AG09309 (cell line): ENCODE measurements around the gene CHCHD6.

Source experiments
- DNase-seq: peaks from one replicate; pipeline ENCODE4 v3.0.0-alpha.2; 2010; ENCODE audit warnings: low read depth
- H3K4me3 ChIP-seq: 2 replicates; pipeline ENCODE4 v1.5.1; 2011; ENCODE audit warnings: mild to moderate bottlenecking, low read depth, low read length, moderate library complexity; ENCODE audit not compliant: control insufficient read depth
- TF ChIP-seq, protein P1 (sequence below): IDR thresholded peaks from 2 replicates; pipeline ENCODE4 v1.5.1; 2011; ENCODE audit warnings: mild to moderate bottlenecking, low read depth, low read length, inconsistent platforms; ENCODE audit not compliant: insufficient read depth, control insufficient read depth; ENCODE audit errors: missing control alignments

Gene CHCHD6

DNA sequence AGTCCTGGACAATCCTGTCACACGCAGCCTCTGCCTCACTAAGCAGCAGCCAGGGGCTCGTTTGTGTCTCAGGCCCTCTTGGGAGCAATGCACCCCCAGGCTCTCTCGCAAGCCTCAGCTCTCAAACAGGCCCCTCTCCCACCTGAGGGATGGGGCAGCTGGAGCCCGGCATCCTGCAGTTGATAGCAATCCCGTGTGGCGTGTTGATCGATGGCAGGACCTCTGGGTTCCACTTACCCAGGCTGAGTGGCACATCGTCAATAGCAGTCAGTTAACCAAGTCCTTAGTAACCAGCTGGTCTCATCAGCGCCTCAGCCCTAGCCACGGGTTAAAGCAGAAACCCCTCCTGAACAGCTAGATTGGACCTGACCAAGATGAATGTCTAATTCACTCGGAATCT lies 242.4 kb downstream of the CHCHD6 start:
- no peak overlapping the region for H3K4me3 ChIP-seq
- no peak for DNase-seq
- TF ChIP-seq, protein P1, sequence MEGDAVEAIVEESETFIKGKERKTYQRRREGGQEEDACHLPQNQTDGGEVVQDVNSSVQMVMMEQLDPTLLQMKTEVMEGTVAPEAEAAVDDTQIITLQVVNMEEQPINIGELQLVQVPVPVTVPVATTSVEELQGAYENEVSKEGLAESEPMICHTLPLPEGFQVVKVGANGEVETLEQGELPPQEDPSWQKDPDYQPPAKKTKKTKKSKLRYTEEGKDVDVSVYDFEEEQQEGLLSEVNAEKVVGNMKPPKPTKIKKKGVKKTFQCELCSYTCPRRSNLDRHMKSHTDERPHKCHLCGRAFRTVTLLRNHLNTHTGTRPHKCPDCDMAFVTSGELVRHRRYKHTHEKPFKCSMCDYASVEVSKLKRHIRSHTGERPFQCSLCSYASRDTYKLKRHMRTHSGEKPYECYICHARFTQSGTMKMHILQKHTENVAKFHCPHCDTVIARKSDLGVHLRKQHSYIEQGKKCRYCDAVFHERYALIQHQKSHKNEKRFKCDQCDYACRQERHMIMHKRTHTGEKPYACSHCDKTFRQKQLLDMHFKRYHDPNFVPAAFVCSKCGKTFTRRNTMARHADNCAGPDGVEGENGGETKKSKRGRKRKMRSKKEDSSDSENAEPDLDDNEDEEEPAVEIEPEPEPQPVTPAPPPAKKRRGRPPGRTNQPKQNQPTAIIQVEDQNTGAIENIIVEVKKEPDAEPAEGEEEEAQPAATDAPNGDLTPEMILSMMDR: no peak

DNA sequence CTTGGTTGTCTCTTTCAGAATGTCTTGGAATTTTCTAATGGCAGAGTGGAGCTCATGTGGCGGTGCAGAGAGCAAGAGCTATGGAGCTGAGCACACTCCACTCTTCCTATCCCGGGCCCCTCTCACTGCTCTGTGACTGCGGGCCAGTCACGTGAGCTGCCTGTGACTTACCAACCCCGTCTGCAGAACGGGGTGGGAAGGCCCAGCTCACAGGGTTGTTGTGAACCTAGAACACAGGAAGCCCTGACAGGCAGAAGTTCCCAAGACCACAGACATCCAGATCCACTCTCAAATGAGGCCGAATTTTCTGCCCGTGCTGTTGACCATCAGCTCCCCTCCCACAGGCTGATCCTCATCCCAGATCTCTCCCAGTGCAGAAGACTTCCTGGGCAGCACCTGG lies 243.4 kb downstream of the CHCHD6 start:
- no peak for DNase-seq
- TF ChIP-seq, protein P1: no peak
- no peak overlapping the region for H3K4me3 ChIP-seq

DNA sequence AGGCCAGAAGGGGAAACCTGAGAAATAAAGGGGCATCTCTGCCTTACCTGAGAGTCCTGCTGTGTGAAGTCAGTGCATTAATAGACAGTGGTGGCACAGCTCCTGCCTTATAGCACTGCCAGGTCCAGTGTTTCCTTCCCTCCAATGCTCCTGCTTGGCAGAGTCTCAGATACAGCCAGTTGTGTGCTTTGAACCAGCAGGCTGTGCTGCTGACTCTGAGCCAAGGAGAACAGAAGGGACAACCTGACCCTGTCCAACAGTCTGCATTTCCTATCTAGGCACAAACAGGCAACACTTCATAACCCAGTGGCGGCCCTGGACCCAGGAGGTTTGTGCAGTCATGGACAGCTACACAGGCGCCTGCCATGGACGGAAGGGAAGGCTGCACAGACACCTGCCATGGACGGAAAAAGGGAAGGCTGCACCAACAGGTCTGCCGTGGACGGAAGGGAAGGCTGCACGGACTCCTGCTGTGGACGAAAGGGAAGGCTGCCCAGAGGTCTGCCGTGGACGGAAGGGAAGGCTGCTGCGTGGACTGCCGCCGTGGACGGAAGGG lies 245.0 kb downstream of the CHCHD6 start:
- DNase-seq: no peak
- TF ChIP-seq, protein P1: no peak
- no peak overlapping the region for H3K4me3 ChIP-seq

DNA sequence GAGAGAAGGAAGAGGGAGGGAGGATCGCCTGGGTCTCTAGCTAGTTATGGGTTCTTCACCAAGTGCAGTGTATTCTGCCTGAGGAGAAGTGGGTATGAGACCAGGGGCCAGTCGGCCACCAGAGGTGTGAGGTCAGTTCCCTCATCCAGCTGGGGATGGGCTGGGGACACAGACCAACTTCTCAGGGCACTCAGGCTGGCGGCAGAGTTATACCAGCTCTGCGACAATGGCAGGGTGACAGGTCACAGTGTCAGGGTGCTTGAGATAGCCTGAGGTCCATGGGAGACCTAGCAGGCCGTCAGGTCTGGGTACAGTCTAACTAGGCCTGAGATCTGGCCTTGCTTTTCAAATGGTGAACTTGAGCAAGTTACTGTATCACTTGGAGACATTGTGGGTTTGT lies 247.5 kb downstream of the CHCHD6 start:
- no peak for DNase-seq
- no peak overlapping the region for H3K4me3 ChIP-seq
- TF ChIP-seq, protein P1: no peak

DNA sequence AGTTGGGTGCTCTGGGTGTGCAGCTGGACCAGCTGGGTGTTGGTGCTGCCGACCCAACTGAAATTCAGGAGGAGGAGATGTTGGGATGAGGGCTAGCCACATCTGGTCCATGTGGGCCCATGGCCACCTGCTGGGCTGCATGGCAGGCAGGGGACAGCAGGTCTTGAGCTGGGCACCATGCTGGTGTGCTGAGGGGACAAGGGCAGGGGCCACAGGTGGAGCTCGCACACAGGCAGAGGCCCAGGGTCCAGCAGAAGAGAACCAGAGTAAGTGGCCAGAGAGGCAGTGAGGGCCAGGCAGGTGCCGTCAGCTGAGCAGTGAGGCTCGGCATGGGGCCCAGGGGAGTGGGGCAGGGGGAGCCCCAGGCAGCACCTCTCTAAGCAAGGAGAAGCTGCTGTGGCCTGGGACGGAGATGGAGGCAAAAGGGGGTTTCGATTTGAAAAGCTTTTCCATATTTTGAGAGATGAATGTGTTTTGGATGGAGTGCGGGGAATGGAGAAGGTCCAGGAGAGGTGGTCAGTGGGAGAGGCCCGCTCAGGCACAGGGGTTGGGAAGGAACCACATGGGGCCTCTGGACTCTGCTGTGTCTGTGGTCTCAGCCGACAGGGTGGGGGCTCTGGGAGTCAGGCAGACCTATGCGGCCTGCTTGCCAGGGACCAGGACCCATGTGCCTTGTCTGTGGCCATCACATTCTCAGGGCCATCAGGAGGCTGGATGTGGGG lies 248.4 kb downstream of the CHCHD6 start:
- H3K4me3 ChIP-seq: no peak overlapping the region
- TF ChIP-seq, protein P1: no peak
- no peak for DNase-seq

DNA sequence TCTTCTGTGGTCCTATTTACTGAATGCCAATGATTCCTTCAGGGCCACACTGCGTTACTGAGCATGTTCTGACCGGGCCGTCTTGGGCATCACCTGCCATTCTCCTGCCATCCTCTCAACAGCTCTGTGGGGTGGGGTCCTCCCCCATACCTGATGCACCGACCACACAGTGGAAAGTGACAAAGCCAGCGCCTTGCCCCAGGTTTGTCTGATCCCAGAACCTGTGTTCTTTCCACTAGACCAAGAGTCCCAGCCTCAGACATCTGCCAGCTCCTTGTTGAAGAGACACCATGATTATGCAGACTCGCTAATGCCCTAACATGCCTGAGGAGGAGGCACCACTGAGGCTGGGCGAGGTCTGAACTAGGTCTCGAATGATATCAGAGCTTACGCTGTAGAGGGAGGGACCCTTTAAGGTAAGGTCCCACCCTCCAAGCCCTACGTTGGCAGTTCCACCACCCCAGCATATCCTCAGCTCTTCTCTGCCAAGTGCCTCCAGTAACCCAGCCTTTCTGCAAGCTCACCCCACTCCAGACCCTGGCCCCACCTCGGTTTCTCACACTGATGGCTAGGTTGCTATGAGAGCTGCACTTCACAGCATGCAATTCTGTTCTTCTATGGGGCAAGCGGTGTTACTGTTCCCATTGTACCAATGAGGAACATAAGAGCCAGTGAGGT lies 249.1 kb downstream of the CHCHD6 start:
- TF ChIP-seq, protein P1: no peak
- H3K4me3 ChIP-seq: no peak overlapping the region
- DNase-seq: no peak
